Panc1 (cell line): ENCODE measurements around the gene ZCCHC2.

Source experiments
- CTCF ChIP-seq: fragments of 450-650 bp; IDR thresholded peaks from 2 replicates; pipeline ENCODE4 v1.5.1; 2017; ENCODE audit warnings: mild to moderate bottlenecking
- REST ChIP-seq, 2 experiments: IDR thresholded peaks; 2 replicates each; pipeline ENCODE4 v1.6.1; 2011 to 2012; ENCODE audit warnings: low read depth in 2 of 2, control low read depth in 1 of 2, low read length in 1 of 2, mild to moderate bottlenecking in 1 of 2, moderate library complexity in 1 of 2; ENCODE audit not compliant: insufficient read depth in 1 of 2

- TF ChIP-seq CTCF, result no peak
- no peak for TF ChIP-seq REST (IDR thresholded peaks at IDR 0.05; ENCODE audit: insufficient read depth in 1 of 2, low read depth in 2 of 2, low read length in 1 of 2)
Measured at GRCh38 chr18:62509779-62510178, 13.0 kb upstream of the ZCCHC2 start.
